HG03342 (cell line): ENCODE results near the gene ALKBH7.
"Not testable (repeated sequence)": the region's sequence is repeated elsewhere in the genome, so short reads cannot be mapped to it uniquely, and the experiment has no call there.

Experiments used
- ATAC-seq: cut with Tn5 transposase; IDR thresholded peaks from one replicate; pipeline ENCODE4 v1.9.1; 2021; ENCODE audit warnings: mild to moderate bottlenecking, moderate library complexity; ENCODE audit not compliant: unreplicated experiment

ALKBH7 gene, protein sequence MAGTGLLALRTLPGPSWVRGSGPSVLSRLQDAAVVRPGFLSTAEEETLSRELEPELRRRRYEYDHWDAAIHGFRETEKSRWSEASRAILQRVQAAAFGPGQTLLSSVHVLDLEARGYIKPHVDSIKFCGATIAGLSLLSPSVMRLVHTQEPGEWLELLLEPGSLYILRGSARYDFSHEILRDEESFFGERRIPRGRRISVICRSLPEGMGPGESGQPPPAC

DNA sequence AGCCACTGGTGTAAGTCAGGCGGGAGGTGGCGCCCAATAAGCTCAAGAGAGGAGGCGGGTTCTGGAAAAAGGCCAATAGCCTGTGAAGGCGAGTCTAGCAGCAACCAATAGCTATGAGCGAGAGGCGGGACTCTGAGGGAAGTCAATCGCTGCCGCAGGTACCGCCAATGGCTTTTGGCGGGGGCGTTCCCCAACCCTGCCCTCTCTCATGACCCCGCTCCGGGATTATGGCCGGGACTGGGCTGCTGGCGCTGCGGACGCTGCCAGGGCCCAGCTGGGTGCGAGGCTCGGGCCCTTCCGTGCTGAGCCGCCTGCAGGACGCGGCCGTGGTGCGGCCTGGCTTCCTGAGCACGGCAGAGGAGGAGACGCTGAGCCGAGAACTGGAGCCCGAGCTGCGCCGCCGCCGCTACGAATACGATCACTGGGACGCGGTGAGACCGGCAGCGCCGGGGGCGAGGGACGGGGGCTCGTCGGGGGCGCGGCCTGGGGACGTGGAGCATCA is at the start of gene ALKBH7:
Gene ALKBH7 (plus strand): TSS at position 201 of the 502 bp plus-strand sequence. CDS start 27 bp downstream, at position 228.
- ATAC-seq = peak; percentile 74

DNA sequence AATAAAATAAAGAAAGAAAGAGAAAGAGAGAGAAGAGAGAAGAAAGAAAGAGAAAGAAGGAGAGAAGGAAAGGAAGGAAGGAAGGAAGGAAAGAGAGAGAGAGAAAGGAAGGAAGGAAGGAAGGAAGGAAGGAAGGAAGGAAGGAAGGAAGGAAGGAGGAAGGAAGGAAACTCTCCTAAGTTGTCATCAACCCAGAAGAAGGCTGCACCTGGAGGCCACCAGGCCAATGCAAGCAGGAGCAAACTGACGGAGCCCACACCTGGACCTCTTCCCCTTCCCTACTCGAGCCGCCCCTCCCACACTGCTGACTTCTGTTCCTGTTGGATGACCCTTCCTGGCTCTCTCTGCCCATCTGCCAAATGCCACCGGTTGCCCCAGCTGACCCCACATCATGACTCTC is 47.8 kb upstream of the ALKBH7 start:
- no peak for ATAC-seq

DNA sequence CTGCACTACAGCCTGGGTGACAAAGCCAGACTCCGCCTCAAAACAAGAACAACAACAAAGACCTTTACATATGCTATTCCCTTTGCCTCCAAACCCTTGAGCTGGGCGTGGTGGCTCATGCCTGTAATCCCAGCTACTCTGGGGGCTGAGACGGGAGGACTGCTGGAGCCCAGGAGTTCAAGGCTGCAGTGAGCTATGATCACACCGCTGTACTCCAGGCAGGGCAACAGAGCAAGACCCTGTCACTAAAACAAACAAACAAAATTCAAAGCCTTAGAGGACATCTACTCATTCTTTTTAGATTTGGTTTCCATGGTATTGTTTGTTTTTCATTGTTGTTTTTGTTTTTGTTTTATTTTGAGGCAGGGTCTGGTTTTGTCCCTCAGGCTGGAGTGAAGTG is 47.0 kb upstream of the ALKBH7 start:
- ATAC-seq = no peak

DNA sequence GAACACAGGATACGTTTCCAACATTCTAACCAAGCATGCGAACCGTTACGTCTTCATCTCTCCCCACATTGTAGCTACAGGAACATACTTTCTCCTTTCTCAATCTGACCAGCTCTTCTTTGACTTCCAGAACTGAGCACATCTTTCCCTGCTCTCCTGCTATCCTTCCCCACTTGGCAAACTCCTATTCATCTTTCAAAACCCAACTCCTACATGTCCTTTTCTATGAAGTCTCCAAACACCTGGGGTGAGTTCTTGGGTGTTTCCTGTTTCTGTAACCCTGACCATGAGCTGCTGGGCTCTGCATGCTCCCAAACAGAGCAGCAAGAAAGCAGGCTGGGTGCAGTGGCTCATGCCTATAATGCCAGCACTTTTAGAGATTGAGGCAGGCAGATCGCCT is 45.8 kb upstream of the ALKBH7 start:
- ATAC-seq = no peak

DNA sequence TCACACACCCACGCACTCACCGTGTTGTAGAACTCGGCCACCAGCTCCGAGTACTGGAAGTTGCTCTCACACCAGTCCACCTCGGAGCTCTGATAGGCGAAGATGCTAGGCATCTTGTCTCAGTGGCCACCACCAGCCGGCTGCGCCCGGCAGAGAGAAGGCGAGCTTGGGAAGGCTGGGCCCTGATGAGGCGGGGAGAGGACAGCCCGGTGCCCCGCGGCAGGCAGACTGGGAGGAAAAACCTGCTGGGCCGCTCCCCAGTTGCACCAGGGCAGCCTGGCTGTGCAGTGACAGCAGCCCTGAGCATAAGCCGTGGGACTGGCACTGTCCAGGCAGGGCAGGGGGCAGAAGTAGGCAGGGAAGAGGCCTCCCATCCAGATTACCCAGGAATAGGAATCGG is 39.2 kb upstream of the ALKBH7 start, which contains the start of gene ACER1:
Gene ACER1 (minus strand): TSS at position 174 of the 400 bp plus-strand sequence. CDS start 61 bp downstream, at position 113.
- ATAC-seq = no peak

DNA sequence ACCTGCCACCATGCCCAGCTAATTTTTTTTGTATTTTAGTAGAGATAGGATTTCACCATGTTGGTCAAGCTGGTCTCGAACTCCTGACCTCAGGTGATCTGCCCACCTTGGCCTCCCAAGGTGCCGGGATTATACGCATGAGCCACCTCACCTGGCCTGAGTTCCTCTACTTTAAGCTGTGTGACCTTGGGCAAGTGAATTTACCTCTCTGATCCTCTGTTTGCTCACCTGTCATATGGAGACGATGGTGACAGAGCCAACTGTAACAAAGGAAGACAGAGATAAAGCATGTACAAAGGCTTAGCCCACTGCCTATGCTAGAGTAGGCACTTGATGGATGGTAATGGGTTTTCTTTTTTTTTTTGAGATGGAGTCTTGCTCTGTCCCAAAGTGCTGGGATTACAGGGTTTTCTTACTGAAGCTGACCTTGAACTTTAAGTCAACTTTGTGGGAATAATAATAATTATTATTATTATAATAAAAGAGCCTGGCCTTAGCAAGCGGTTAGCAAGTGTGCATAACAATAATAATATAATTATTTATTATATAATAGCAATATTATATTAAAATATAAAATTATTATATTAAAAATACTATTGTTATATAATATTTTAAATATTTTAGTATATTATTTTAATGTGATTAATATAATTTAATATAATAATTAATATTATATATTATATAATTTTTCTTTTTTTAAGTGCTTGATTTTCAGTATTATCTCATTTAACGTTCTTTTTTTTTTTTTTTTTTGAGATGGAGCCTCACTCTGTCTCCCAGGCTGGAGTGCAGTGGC is 37.9 kb upstream of the ALKBH7 start:
- ATAC-seq = no peak

DNA sequence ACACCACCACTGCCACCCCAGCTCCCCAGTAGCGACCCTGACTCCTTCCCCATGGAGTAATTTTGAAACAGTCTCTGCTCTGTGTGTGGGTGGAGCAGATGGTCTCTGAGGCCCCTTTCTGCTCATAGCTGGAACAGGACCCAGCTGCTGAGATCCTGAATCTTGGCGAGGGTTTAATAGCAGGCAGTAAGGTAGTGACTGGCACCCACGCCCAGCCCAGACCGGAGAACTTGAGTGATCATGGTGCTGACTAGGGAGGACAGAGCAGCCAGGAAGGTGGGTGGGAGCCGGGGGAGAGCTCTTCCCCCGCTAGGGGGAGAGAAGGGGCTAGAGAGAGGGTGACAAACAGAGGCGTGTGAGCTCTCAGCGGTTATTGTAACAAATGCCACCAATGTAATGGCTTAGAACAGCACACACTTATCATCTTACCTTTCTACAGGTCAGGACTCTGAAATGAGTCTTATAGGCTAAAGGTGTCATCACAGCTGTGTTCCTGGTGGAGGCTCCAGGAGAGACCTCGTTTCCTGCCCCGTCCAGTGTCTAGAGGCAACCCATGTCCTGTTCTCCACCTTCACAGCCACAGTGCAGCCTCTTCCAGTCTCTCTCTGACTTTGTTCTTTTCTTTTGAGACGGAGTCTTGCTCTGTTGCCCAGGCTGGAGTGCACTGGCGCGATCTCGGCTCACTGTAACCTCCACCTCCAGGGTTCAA is 31.9 kb upstream of the ALKBH7 start:
- no peak for ATAC-seq

DNA sequence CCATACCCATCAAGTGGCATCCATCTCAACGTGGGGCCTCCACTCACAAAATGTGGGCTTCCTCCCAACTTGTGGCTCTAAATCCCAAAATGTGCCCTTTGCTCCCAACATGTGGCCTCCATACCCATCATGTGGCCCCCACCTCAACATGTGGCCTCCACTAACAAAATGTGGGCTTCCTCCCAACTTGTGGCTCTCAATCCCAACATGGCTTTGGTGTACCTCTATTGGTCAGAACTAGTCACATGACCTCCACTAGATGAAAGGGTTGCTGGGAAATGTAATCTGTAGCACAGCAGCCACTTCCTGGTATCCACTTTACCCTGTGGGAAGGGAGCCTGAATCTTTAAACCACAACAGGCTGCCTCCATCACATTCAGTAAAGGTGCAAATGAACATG is 29.1 kb upstream of the ALKBH7 start:
- ATAC-seq = no peak

DNA sequence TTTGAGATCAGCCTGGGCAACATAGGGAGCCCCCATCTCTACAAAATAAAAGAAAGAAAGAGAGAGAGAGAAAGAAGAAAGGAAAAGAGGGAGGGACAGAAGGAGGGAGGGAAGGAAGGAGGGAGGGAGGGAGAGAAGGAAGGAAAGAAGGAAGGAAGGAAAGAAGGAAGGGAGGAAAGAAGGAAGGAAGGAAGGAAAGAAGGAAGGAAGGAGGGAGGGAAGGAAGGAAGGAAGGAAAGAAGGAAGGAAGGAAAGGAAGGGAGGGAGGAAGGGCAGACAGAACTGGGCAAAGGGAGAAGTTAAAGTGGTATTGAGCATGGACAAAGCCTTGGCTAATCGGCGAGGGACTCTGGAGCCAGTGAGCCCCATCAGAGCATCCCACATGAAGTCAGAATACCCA is 23.3 kb upstream of the ALKBH7 start:
- not testable (repeated sequence) for ATAC-seq

DNA sequence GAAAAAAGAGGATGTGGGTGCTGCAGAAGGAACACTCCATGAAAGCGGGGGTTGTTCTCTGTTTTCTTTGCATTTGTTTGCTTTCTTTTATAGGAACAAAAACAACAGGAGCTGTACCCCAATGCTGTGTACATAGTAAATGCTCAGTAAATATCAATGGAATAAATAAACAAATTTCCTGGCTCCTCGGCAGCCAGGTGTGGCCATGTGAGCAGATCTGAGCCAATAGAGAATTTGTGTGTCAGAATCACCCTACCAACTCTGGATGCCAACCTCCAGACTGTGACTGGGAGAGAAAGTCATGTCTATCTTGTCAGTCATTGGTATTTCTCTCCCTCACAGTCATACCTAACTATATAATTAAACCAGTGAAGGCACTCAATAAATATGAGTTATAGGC is 21.9 kb upstream of the ALKBH7 start:
- ATAC-seq = no peak

DNA sequence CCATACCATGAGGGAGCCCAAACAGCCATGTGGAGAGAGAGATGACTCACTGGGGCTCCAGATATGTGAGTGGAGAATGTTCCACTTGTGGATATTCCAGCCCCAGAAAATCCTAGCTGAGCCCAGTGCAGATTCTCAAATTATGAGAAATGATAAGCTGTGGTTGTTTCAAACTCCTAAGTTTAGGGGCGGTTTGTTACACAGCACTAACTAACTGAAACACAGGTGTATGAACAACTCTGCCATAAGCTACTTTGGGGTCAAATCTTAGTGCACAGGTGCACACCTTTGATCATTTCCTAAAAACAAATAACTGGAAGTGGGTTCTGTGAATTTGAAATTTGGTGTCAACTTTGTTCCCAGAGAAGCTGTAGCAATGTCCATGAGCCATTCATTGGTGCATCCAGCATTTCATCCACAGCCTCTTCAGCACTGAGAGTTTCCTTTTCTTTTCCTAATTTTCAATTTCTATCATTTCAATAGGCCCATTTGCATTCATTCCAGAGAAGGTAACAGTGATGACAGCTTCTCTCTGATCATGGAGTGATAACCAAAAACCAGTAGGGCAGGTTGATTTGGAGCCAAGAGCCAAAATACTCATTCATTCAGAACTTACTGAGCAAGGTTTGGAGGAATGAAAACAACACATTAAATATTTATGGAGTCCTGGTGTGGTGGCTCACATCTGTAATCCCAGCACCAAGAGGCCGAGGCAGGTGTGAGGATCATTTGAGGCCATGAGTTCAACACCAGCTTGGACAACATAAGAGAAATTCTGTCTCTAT is 20.0 kb upstream of the ALKBH7 start:
- no peak for ATAC-seq

DNA sequence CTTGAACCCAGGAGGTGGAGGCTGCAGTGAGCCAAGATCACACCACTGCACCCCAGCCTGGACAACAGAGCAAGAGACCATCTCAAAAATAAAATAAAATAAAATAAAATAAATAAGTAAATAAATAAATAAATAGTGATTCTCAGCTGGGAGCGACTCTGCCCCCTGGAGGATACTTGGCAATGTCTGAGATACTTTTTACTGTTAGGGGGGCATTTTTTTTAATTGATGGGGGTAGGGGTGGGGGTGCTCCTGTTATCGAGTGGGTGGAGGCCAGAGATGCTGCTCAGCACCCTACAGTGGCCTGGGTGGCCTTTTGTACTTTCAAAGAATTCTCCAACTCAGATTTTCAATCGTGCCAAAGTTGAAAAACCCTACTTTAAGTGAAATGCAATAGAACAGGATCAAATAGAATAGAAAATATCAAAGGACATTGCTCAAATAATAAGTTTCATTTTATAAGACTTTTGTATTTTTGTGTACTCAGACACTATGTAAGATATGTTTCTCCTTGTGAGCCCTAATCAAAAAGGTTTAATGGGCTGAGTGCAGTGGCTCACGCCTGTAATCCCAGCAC is 18.4 kb upstream of the ALKBH7 start:
- ATAC-seq = no peak

DNA sequence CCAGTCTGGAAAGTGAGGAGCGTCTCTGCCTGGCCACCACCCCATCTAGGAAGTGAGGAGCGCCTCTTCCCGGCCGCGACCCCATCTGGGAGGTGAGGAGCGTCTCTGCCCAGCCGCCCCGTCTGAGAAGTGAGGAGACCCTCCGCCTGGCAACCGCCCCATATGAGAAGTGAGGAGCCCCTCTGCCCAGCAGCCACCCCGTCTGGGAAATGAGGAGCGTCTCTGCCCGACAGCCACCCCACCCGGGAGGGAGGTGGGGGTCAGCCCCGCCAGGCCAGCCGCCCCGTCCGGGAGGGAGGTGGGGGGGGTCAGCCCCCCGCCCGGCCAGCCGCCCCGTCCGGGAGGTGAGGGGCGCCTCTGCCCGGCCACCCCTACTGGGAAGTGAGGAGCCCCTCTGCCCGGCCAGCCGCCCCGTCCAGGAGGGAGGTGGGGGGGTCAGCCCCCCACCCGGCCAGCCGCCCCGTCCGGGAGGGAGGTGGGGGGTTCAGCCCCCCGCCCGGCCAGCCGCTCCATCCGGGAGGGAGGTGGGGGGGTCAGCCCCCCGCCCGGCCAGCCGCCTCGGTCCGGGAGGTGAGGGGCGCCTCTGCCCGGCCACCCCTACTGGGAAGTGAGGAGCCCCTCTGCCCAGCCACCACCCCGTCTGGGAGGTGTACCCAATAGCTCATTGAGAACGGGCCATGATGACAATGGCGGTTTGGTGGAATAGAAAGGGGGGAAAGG is 17.1 kb upstream of the ALKBH7 start:
- not testable (repeated sequence) for ATAC-seq

DNA sequence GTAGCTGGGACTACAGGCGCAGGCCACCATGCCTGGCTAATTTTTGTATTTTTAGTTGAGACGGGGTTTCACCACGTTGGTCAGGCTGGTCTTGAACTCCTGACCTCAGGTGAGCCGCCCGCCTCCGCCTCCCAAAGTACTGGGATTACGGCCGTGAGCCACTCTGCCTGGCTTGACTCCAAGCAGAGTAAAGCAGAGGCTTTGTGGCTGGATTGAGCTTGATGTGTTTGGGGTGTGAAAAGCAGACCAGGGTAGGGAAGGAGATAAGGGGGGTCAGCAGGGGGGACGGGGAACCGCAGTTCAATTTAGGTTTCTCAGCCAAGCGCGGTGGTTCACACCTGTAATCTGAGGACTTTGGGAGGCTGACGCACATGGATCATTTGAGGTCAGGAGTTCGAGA is 15.4 kb upstream of the ALKBH7 start:
- no peak for ATAC-seq

DNA sequence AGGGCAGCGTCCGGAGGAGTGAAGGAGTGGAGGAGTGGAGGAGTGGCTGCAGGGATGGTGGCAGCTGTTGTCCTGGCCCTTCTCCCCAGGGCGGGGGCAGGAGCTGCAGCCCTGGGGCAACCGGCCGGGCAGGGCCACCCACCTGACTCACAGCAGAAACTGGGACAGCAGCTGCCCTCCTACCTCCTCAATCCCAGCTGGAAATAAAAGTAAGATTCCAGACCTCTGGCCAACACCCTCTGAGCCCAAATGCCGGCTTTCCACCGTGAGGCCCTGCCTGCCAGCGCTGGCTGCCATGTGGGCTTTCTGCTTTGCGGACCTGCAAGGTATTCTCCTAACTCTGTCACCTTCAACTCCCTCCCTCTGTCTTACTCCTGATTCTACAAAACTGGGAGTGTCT is 14.6 kb upstream of the ALKBH7 start:
- no peak for ATAC-seq

DNA sequence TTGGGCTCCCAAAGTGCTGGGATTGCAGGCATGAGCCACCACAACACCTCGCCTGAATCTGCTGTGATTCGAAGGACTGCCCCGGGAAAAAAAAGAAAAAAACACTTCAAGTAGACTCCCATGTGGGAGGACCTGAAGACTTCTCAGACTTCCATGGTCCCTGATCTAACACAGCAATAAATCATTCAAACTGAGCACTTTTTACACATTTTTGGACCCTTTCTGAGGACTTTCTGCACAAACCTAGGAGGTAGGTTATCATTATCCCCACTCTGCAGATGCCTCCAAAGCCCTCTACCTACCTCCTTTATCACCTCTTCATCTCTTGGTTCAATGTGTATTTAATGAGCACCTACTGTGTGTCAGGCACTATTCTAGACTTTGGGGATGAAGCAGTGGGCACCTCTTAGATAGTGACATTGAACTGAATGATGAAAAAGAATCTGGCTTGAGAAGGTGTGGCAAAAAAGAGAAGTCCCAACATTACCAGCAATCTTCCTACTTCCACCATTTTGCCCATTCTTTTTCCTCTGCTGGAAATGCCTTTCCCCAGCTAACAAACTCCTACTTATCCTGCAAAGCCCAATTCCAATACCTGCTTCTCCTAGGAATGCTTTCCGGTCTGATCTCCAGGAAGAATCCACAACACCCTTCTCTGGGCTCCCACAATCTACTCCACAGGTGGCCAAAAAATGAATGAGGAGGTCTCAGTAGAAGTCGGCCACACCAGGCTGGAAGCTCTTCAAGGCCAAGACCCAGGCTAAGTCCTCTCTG is 12.8 kb upstream of the ALKBH7 start:
- ATAC-seq = no peak

DNA sequence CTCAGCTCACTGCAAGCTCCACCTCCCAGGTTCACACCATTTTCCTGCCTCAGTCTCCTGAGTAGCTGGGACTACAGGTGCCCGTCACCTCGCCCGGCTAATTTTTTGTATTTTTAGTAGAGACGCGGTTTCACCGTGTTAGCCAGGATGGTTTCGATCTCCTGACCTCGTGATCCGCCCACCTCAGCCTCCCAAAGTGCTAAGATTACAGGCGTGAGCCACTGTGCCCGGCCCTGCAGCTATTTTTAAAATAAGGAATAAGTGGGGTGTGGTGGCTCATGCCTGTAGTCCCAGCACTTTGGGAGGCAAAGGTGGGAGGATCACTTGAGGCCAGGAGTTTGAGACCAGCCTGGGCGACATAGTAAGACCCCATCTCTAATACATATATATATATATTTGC is 12.1 kb upstream of the ALKBH7 start:
- ATAC-seq = not testable (repeated sequence)

DNA sequence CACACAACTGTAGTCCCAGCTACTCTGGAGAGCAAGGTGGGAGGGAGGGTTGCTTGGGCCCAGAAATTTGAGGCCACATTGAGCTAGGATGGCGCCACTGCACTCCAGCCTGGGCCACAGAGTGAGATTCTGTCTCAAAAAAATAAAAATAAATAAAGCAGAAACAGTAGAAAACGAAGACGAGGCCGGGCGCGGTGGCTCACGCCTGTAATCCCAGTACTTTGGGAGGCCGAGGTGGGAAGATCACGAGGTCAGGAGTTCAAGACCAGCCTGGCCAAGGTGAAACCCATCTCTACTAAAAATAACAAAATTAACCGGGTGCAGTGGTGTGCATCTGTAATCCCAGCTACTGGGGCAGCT is 11.8 kb upstream of the ALKBH7 start:
- not testable (repeated sequence) for ATAC-seq

DNA sequence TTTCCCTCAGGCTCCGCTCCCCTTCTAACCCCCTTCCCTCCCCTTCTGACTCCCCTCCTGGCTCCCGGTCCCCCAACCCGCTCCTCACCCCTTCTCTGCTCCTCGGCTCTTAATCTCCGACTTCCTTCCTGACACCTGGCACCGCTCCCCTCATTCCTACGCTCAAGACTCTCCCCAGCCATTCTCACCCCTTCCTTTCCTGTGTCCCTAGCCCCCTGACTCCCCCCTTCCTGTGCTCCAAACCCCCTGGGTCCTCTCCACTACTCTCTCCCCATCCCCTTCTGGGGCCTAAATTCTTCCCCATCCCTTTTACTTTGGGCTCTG is 10.6 kb upstream of the ALKBH7 start:
- ATAC-seq = no peak
